ENCODE data around the gene GMCL2.

GMCL2 gene

GRCh38 chr5:178221853-178222252, 34.7 kb upstream of the GMCL2 start:
- no peak for DNase-seq

DNA sequence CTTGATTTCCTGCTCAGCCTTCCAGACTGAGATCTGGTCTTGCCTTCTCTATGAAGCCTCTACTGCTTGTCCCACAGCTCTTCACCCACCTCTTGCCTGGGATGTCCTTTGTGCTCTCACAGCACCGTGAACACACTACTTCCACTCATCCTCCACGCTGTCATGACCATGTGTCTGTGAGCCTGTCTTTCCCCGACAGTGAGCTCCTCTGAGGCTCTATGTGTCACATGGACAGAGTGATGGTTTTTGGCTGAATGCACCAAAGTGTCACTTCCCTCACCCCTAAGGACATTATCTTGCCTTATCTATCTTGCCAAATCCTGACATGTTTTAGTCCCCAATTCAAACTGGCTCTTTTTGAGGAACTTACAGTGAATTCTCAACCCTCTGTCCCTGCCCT, 34.1 kb upstream of the GMCL2 start:
- DNase-seq = no peak

GRCh38 chr5:178218827-178219226, 31.7 kb upstream of the GMCL2 start:
- no peak for DNase-seq

GRCh38 chr5:178218237-178218776, 31.1 kb upstream of the GMCL2 start:
- no peak for DNase-seq

- no peak for DNase-seq
Measured at GRCh38 chr5:178216779-178217178, 29.6 kb upstream of the GMCL2 start.

GRCh38 chr5:178216088-178216534, 28.9 kb upstream of the GMCL2 start:
- DNase-seq = no peak

GRCh38 chr5:178215280-178216002, 28.3 kb upstream of the GMCL2 start:
- no peak for DNase-seq

- no peak for DNase-seq
Measured at GRCh38 chr5:178214160-178214803, 27.1 kb upstream of the GMCL2 start.

DNA sequence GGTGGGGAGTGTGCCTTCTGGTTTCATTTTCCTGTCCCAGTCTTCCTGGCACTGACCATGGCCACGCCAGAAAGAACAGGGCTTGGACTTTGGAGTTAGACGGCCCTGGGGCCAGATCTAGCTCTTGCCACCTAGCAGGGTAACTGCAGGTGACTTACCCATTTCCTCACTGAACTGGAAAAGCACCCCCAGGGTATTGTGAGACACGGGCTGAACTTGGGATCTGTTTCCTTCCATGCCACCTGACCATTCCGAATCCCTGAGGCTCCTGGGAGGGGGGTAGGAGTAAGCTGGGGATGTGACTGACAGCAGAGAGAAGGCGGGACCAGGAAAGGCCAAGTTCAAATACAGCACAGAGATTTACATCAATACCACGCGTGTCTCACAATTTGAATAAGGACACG, 26.6 kb upstream of the GMCL2 start:
- DNase-seq = no peak

DNA sequence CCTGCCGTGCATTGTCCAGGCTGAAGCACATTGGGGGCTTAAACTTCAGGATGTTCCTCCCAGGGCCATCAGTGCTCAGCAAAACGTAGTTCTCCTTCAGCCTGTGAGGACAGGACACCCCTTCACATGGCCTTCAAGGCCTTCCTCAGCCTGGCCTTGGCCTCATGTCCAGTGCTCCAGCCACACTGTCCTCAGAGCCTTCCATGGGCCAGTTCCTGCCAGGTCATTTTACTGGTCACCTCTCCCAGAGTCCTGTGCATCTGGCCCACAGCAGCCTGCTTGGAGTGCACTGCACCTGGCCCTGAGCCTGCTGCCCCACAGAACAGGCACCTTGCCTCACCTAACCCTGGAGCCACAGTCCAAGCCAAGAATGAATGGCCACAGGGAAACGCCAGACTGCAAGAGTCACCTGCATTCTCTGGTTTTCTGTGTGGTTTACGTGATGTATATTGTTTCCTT, 25.9 kb upstream of the GMCL2 start:
- no peak for DNase-seq

GRCh38 chr5:178212241-178213002, 25.3 kb upstream of the GMCL2 start:
- DNase-seq = no peak

- no peak for DNase-seq
Measured at GRCh38 chr5:178211095-178212048, 24.2 kb upstream of the GMCL2 start.

DNA sequence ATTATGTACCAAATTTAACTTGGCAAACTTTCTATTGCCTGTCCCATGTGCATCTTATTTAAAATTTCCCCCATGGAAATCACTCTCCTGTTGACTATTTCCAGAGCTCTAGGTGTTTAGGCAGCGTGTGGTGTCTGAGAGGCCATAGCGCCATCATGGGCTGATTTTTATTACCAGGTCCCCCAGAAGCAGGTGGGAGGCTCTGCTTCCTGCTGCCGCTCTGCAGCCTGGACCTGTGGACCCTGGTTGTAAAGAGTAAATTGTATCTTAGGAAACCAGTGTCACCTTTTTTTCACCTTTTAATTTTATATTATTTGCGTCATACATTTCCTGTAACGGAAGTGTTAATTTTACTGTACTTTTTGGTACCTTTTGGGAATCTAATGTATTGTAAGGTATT, 23.5 kb upstream of the GMCL2 start:
- no peak for DNase-seq

GRCh38 chr5:178210073-178210535, 22.9 kb upstream of the GMCL2 start:
- DNase-seq = no peak

GRCh38 chr5:178209334-178210072, 22.3 kb upstream of the GMCL2 start:
- no peak for DNase-seq

- no peak for DNase-seq
Measured at GRCh38 chr5:178208540-178209227, 21.5 kb upstream of the GMCL2 start.

DNA sequence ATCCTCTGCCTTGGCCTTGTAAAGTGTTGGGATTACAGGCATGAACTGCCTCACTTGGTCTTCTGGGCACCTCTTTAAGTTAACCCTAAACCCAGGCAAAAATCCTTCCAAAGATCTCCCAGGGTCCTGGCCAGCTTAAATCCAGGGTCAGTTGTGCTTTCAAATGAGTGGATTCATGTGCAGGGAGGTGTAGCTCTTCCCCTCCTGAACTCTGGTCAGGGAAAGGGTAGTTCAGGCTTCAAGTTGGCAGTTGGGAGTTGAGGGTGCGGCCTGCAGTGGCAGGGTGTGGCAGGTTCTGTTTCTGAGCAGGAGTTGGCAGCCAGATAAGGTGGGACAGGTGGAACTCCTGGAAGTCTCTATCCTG, 20.7 kb upstream of the GMCL2 start:
- no peak for DNase-seq

DNA sequence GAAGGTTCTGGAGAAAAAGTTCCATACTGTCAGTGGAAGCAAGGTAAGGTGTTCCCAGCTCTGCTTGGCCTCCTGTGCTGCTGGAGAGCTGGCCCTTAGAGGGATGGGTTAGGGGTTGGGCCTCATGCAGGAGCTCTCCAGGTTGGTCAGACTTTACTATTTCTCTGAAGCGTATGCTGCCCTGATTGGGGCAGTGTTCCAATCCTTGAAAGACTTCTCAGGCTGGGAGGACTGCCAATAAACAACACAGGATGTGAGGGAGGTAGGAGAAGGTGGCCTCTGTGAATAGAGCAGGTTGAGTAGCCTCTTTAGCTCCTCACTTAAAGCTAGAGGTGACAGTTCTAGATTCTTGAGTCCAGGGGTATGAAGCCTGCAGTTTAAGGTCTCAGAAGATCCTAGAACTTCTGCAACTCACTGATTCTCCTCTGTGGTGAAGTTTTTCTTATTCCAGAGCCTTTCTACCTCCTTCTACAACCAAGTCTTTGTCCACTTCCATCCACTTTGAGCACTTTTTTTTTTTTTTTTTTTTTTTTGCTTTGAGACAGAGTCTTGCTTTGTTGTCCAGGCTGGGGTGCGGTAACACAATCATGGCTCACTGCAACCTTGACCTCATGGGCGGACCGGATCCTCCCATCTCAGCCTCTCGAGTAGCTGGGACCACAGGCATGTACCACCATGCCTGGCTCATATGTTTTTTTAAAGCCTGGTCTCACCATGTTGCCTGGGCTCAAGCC, 20.2 kb upstream of the GMCL2 start:
- DNase-seq = no peak

DNA sequence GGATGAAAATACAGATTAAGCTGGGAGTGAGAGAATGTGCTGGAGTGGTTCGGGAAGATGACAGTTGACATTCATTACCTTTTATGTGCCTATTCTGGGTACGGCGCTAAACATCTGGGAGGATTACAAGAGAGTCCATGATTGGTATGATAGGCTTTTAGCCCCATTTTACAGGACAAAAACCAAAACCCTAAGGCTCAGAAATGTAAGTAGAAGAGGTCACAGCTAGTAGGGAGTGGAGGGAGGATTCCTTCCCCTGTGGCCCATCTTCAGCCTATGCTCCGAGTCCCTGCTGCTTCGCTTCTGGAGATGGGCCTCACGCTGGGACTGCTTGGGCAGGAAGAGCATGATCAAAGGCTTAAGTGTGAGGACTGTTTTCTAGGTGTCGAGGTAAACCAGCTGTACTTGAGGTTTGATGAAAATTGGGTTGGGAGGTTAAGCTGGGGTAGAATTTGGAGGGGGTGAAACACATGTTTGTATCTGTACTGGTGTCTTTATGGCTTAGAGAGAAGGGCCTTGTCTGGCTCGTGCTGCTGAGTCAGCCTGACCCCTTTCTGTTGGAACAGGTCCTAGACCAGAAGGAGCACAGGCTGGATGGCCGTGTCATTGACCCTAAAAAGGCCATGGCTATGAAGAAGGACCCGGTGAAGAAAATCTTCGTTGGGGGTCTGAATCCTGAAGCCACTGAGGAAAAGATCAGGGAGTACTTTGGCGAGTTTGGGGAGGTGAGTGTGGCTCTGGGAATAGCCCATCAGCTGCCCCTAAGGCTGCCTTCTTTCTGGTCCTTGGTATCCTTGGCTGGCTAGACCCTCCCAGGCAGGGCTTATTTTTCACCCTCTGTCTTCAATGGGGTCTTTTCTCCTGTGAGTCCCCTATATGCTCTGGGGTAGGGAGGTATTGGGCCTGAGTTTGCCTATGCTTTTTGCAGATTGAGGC, 19.3 kb upstream of the GMCL2 start:
- peak; percentile 41 for DNase-seq

All from CD4-positive, alpha-beta T cell treated with Interleukin-12 subunit alpha and Interleukin-12 subunit beta, for 1 hour (primary cell).